H1 (cell line): ENCODE results near the gene CDPF1.

Experiments
- EP300 ChIP-seq, 2 experiments: IDR thresholded peaks; 1 replicate in 1 of 2; 2 replicates in 1 of 2; pipeline ENCODE4 v1.6.1; 2011 to 2012; ENCODE audit warnings: low read depth in 2 of 2, low read length in 2 of 2, mild to moderate bottlenecking in 2 of 2, borderline replicate concordance in 1 of 2, inconsistent platforms in 1 of 2, moderate library complexity in 1 of 2
- EZH2 ChIP-seq: fragments of 200-600 bp; sonication (generic); IDR thresholded peaks from 2 replicates; pipeline ENCODE4 v1.7.1; 2012; ENCODE audit warnings: low read depth, mild to moderate bottlenecking, moderate library complexity, low read length, inconsistent platforms; ENCODE audit not compliant: severe bottlenecking
- KDM1A ChIP-seq: fragments of 200-600, 300-600 bp; sonication (generic); IDR thresholded peaks from 2 replicates; pipeline ENCODE4 v1.7.1; 2016; ENCODE audit warnings: mild to moderate bottlenecking, low read length, borderline replicate concordance
- POLR2AphosphoS5 ChIP-seq: IDR thresholded peaks from 2 replicates; pipeline ENCODE4 v1.6.1; 2011; ENCODE audit warnings: low read depth, low read length
- TF ChIP-seq, protein P1 (sequence below), 3 experiments: IDR thresholded peaks; 1 replicate in 2 of 3; 2 replicates in 1 of 3; pipeline versions ENCODE4 v1.5.1 to v1.6.1; 2011; ENCODE audit warnings: low read length in 3 of 3, mild to moderate bottlenecking in 3 of 3, inconsistent platforms in 2 of 3, low read depth in 1 of 3, moderate library complexity in 1 of 3; ENCODE audit not compliant: insufficient read depth in 1 of 3; ENCODE audit errors: control extremely low read depth in 1 of 3

DNA sequence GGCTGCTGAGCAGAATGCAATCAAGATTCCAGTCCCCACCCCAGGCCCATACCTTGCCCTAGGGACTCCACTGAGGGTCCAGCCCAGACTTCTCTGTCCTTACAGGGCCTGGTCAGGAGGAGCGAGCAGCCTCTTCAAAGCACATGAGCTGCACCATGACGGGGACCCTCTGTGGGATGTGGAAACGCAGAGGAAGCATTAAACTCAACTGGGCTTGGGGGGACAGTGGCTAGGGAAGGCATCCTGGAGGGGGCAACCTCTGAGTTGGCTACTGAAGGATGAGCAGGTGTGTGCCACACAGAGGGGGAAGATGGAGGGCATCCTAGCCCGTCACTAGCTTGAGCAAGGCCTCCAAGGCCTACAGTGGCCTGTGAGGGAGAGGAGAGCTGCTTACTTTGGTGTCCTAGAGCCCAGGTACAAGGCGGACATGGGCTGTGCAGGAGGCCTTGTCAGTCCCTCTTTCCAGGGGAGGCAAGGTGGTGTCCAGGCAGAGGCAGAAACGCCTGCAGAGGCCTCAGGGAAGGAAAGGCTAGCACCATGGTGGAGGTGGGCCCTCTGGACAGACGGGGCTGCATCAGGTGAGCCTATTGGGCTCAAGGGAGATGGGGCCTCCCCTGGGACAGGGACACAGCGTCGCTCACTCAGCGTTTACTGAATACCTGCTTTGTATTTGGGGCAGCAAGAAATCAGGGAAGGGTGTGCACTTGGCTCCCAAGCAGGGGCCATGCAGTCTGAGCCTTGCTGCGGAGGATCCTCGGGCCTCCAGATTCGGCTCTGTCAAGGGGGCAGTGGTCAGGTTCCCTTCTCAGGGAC lies 32.0 kb upstream of the CDPF1 start:
- TF ChIP-seq, protein P1, sequence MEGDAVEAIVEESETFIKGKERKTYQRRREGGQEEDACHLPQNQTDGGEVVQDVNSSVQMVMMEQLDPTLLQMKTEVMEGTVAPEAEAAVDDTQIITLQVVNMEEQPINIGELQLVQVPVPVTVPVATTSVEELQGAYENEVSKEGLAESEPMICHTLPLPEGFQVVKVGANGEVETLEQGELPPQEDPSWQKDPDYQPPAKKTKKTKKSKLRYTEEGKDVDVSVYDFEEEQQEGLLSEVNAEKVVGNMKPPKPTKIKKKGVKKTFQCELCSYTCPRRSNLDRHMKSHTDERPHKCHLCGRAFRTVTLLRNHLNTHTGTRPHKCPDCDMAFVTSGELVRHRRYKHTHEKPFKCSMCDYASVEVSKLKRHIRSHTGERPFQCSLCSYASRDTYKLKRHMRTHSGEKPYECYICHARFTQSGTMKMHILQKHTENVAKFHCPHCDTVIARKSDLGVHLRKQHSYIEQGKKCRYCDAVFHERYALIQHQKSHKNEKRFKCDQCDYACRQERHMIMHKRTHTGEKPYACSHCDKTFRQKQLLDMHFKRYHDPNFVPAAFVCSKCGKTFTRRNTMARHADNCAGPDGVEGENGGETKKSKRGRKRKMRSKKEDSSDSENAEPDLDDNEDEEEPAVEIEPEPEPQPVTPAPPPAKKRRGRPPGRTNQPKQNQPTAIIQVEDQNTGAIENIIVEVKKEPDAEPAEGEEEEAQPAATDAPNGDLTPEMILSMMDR (IDR thresholded peaks at IDR 0.05; ENCODE audit: control extremely low read depth in 1 of 3, insufficient read depth in 1 of 3, low read depth in 1 of 3, low read length in 3 of 3) = no peak
- TF ChIP-seq EP300 (IDR thresholded peaks at IDR 0.05; ENCODE audit: borderline replicate concordance in 1 of 2, low read depth in 2 of 2, low read length in 2 of 2) (no peak), POLR2AphosphoS5 (no peak), EZH2 (no peak), KDM1A (no peak)
